GM21529 (cell line): ENCODE data around the gene UBXN4.
"Not testable (repeated sequence)": the region's sequence is repeated elsewhere in the genome, so short reads cannot be mapped to it uniquely, and the experiment has no call there.

Experiments
- ATAC-seq: cut with Tn5 transposase; IDR thresholded peaks from one replicate; pipeline ENCODE4 v1.9.1; 2021; ENCODE audit not compliant: unreplicated experiment

UBXN4 gene

GRCh38 chr2:135802350-135802749 lies 60.7 kb downstream of the UBXN4 start:
- no peak for ATAC-seq

GRCh38 chr2:135803278-135803677 lies 61.6 kb downstream of the UBXN4 start:
- ATAC-seq, result no peak

GRCh38 chr2:135807874-135808273 lies 66.2 kb downstream of the UBXN4 start:
- not testable (repeated sequence) for ATAC-seq

- no peak for ATAC-seq
Measured at GRCh38 chr2:135812907-135813511, 71.4 kb downstream of the UBXN4 start.

- ATAC-seq, result no peak
Measured at GRCh38 chr2:135815269-135815668, 73.6 kb downstream of the UBXN4 start.

GRCh38 chr2:135817466-135817865 lies 75.8 kb downstream of the UBXN4 start:
- ATAC-seq, result no peak

GRCh38 chr2:135817951-135818350 lies 76.3 kb downstream of the UBXN4 start:
- no peak for ATAC-seq

- no peak for ATAC-seq
Measured at GRCh38 chr2:135818937-135819610, 77.4 kb downstream of the UBXN4 start.

GRCh38 chr2:135820003-135820618 lies 78.5 kb downstream of the UBXN4 start:
- ATAC-seq, result peak; percentile 91

GRCh38 chr2:135821190-135821589 lies 79.5 kb downstream of the UBXN4 start:
- no peak for ATAC-seq

- no peak for ATAC-seq
Measured at GRCh38 chr2:135822855-135823254, 81.2 kb downstream of the UBXN4 start.

GRCh38 chr2:135825131-135825530 lies 83.5 kb downstream of the UBXN4 start:
- ATAC-seq, result no peak

GRCh38 chr2:135825550-135826176 lies 84.0 kb downstream of the UBXN4 start:
- peak; percentile 48 for ATAC-seq

GRCh38 chr2:135826544-135826943 lies 84.9 kb downstream of the UBXN4 start:
- ATAC-seq, result no peak

GRCh38 chr2:135829378-135830135 lies 87.9 kb downstream of the UBXN4 start:
- ATAC-seq, result no peak

GRCh38 chr2:135831180-135831812 lies 89.6 kb downstream of the UBXN4 start:
- no peak for ATAC-seq

- no peak for ATAC-seq
Measured at GRCh38 chr2:135832891-135833290, 91.2 kb downstream of the UBXN4 start.
